Neutrophil (primary cell): ENCODE data around the gene EMX1.

Experiments
- H3K27ac ChIP-seq: fragments of 200-600 bp; sonication (generic); 2 replicates; pipeline ENCODE4 v1.5.1; 2016; ENCODE audit warnings: mild to moderate bottlenecking, moderate library complexity
- H3K27me3 ChIP-seq: fragments of 200-600 bp; sonication (generic); 2 replicates; pipeline ENCODE4 v1.6.0; 2016; ENCODE audit warnings: mild to moderate bottlenecking
- H3K36me3 ChIP-seq: fragments of 200-600 bp; sonication (generic); 2 replicates; pipeline ENCODE4 v1.5.1; 2017
- H3K4me1 ChIP-seq, 2 experiments: fragments of 200-600 bp in 1 of 2; sonication (generic) in 1 of 2; 1 replicate in 1 of 2; 2 replicates in 1 of 2; pipeline versions ENCODE4 v1.5.1 to v1.6.1; 2013 to 2016; ENCODE audit warnings: low read depth in 1 of 2, low read length in 1 of 2, mild to moderate bottlenecking in 1 of 2, moderate library complexity in 1 of 2; ENCODE audit not compliant: control insufficient read depth in 1 of 2, insufficient read depth in 1 of 2
- H3K4me3 ChIP-seq, 2 experiments: fragments of 200-600 bp in 1 of 2; sonication (generic) in 1 of 2; 1 replicate in 1 of 2; 2 replicates in 1 of 2; pipeline ENCODE4 v1.5.1; 2013 to 2016; ENCODE audit warnings: low read depth in 1 of 2, low read length in 1 of 2, mild to moderate bottlenecking in 1 of 2, moderate library complexity in 1 of 2
- H3K9me3 ChIP-seq: fragments of 200-600 bp; sonication (generic); 2 replicates; pipeline ENCODE4 v1.5.1; 2016
- TF ChIP-seq, protein P1 (sequence below): fragments of 200-600 bp; sonication (generic); IDR thresholded peaks from 2 replicates; pipeline ENCODE4 v1.5.1; 2016; ENCODE audit warnings: antibody characterized with exemption

The EMX1 gene

DNA sequence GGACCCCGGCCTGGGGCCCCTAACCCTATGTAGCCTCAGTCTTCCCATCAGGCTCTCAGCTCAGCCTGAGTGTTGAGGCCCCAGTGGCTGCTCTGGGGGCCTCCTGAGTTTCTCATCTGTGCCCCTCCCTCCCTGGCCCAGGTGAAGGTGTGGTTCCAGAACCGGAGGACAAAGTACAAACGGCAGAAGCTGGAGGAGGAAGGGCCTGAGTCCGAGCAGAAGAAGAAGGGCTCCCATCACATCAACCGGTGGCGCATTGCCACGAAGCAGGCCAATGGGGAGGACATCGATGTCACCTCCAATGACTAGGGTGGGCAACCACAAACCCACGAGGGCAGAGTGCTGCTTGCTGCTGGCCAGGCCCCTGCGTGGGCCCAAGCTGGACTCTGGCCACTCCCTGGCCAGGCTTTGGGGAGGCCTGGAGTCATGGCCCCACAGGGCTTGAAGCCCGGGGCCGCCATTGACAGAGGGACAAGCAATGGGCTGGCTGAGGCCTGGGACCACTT is 16.4 kb downstream of the EMX1 start:
- Histone ChIP-seq H3K27ac (no peak overlapping the region), H3K27me3 (peaks cover 62% of the 10 kb centered on the region), H3K4me3 (no peak overlapping the region), H3K4me1 (no peaks in the 10 kb centered on the region), H3K9me3 (no peaks in the 10 kb centered on the region), H3K36me3 (no peaks in the 10 kb centered on the region)
- TF ChIP-seq, protein P1, sequence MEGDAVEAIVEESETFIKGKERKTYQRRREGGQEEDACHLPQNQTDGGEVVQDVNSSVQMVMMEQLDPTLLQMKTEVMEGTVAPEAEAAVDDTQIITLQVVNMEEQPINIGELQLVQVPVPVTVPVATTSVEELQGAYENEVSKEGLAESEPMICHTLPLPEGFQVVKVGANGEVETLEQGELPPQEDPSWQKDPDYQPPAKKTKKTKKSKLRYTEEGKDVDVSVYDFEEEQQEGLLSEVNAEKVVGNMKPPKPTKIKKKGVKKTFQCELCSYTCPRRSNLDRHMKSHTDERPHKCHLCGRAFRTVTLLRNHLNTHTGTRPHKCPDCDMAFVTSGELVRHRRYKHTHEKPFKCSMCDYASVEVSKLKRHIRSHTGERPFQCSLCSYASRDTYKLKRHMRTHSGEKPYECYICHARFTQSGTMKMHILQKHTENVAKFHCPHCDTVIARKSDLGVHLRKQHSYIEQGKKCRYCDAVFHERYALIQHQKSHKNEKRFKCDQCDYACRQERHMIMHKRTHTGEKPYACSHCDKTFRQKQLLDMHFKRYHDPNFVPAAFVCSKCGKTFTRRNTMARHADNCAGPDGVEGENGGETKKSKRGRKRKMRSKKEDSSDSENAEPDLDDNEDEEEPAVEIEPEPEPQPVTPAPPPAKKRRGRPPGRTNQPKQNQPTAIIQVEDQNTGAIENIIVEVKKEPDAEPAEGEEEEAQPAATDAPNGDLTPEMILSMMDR = no peak

DNA sequence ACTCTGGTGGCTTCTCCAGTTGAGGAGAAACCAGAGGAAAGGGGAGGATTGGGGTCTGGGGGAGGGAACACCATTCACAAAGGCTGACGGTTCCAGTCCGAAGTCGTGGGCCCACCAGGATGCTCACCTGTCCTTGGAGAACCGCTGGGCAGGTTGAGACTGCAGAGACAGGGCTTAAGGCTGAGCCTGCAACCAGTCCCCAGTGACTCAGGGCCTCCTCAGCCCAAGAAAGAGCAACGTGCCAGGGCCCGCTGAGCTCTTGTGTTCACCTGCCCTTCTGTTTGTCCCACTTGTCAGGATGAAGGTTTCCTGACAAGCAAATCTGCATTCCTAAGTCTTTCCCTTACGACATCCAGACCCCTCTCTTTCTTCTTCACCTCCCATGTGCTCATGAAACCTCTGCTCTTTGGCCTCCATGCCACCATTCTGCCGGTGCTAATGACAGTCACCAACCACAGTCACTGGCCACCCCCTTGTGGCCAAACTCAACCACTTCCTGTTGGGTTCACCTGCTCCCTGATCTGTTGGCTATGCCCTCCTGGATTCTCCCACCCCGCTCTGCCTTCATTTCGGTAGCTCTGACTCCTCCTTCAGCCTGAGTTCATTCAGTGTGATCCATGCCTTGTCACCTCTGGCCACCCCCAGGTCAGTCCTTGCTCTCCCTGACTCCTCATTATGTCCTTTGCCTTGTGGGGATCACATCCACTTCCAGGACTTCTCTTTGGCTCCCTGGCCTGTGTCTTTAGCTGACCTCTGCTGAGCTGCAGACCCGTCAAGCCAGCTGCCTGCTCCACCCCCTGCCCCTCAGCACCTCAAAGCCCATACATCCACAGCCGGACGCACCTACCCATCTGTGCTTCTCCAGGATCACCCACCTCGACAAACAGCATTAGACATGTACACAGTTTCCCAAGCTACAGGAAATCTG is 17.6 kb downstream of the EMX1 start:
- TF ChIP-seq, protein P1 = no peak
- Histone ChIP-seq H3K27me3 (peaks cover 50% of the 10 kb centered on the region), H3K4me1 (no peaks in the 10 kb centered on the region), H3K36me3 (peaks cover 11% of the 10 kb centered on the region), H3K9me3 (no peaks in the 10 kb centered on the region), H3K4me3 (no peak overlapping the region), H3K27ac (no peak overlapping the region)

DNA sequence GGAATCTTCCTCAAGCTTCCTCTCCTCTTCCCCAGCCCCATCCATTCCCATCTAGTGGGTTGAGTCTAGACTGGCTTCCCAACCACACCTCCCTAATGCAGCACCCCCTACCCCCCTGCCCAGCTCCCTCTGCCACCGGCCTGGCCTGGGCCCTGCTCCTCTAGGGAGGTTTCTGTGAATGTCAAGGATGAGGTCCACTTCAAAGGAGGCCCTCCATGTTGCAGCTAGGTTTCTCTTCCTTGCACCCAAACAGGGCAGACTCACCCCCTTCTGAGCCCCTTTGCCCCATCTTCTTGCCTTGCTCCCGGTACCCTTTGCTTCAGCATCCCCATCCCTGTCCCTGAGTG is 18.3 kb downstream of the EMX1 start:
- H3K27ac ChIP-seq = no peak overlapping the region
- no peak overlapping the region for H3K4me3 ChIP-seq
- no peaks in the 10 kb centered on the region for H3K9me3 ChIP-seq
- TF ChIP-seq, protein P1 = no peak
- peaks cover 43% of the 10 kb centered on the region for H3K27me3 ChIP-seq
- H3K36me3 ChIP-seq = peaks cover 18% of the 10 kb centered on the region
- no peaks in the 10 kb centered on the region for H3K4me1 ChIP-seq

DNA sequence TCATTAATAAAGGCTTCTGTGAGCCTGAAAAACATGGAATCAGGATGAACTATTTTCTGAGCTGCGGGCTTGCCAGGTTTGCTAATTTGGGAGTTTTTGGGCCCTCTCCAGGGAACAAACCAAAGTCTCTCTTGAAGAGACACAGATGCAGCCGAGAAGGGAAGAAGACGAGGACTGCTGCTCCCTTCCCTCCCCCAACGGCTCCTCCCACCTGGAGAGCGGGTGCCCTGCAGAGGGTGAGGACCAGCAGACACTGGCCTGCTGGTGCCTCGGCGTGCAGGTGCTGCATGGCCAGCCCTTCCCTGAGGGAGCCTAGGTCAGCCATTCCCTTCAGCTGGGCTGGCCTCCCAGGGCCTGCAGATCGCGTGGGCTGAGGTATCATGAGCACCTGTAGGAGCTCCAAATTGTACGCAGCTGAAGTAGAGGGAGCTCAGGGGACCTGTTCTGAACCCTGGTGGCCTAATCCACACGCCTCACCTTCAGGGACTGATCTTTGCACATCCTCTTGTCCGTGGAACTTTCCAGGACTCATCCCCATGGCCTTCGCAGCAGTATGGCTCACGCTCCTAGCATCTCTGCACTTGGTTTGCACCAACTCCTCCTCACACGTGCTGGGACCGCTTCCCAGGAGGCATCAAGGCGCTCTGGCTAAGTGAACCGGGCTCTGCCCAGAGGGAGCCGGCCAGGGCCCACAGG is 19.5 kb downstream of the EMX1 start:
- Histone ChIP-seq H3K4me1 (no peaks in the 10 kb centered on the region), H3K4me3 (no peak overlapping the region), H3K9me3 (no peaks in the 10 kb centered on the region), H3K27ac (no peak overlapping the region), H3K27me3 (peaks cover 31% of the 10 kb centered on the region), H3K36me3 (peaks cover 30% of the 10 kb centered on the region)
- TF ChIP-seq, protein P1 = no peak

DNA sequence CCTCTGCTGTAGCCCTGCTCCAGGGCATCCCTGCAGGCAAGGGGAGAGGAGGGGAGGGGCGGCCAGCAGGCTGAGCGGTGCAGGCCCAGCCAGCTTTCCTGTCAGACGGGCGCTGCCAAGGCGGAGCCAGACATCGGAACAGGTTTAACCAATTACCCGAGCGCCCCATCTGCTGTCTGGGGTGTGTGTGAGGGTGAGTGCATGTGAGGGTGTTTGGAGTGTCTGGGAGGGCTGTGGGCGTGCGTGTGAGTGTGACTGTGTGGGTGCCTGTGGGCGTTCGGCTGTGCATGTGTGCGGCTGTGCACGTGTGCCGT is 20.0 kb downstream of the EMX1 start:
- TF ChIP-seq, protein P1 = no peak
- peaks cover 35% of the 10 kb centered on the region for H3K36me3 ChIP-seq
- H3K4me1 ChIP-seq = no peaks in the 10 kb centered on the region
- H3K9me3 ChIP-seq = no peaks in the 10 kb centered on the region
- H3K27me3 ChIP-seq = peaks cover 26% of the 10 kb centered on the region
- no peak overlapping the region for H3K4me3 ChIP-seq
- no peak overlapping the region for H3K27ac ChIP-seq
